GM04504 (cell line): ENCODE measurements around the gene CLN6.
"Not testable (repeated sequence)": the region's sequence is repeated elsewhere in the genome, so short reads cannot be mapped to it uniquely, and the experiment has no call there.

Experiments
- DNase-seq: peaks from one replicate; pipeline ENCODE4 v3.0.0-alpha.2; 2012; ENCODE audit warnings: low read depth

Gene CLN6

GRCh38 chr15:68256675-68257450, 27.3 kb upstream of the CLN6 start:
- DNase-seq = peak; percentile 71

GRCh38 chr15:68252925-68253534, 23.5 kb upstream of the CLN6 start:
- peak; percentile 48 for DNase-seq

- no peak for DNase-seq
Observed at GRCh38 chr15:68249058-68249713, 19.7 kb upstream of the CLN6 start.

- no peak for DNase-seq
Observed at GRCh38 chr15:68244235-68244634, 14.7 kb upstream of the CLN6 start.

- DNase-seq = no peak
Observed at GRCh38 chr15:68241088-68241935, 11.8 kb upstream of the CLN6 start.

- DNase-seq = no peak
Observed at GRCh38 chr15:68239025-68239424, 9.5 kb upstream of the CLN6 start.

- no peak for DNase-seq
Observed at GRCh38 chr15:68235022-68235421, 5.5 kb upstream of the CLN6 start.

- not testable (repeated sequence) for DNase-seq
Observed at GRCh38 chr15:68234520-68234919, 5.0 kb upstream of the CLN6 start.

GRCh38 chr15:68234060-68234459, 4.5 kb upstream of the CLN6 start:
- DNase-seq = no peak

GRCh38 chr15:68232937-68233336, 3.4 kb upstream of the CLN6 start:
- no peak for DNase-seq

GRCh38 chr15:68232449-68232848, 2.9 kb upstream of the CLN6 start:
- DNase-seq = no peak

GRCh38 chr15:68231102-68231818, 1.7 kb upstream of the CLN6 start:
- no peak for DNase-seq

- DNase-seq = no peak
Observed at GRCh38 chr15:68230157-68231100, 901 bp upstream of the CLN6 start.

GRCh38 chr15:68228971-68229385, 550 bp downstream of the CLN6 start:
- no peak for DNase-seq

GRCh38 chr15:68228143-68228970, 1.2 kb downstream of the CLN6 start:
- DNase-seq = no peak

GRCh38 chr15:68227643-68228142, 1.8 kb downstream of the CLN6 start:
- DNase-seq = no peak

- DNase-seq = not testable (repeated sequence)
Observed at GRCh38 chr15:68225442-68225841, 4.1 kb downstream of the CLN6 start.

GRCh38 chr15:68224546-68225250, 4.8 kb downstream of the CLN6 start:
- DNase-seq = no peak

GRCh38 chr15:68224108-68224507, 5.4 kb downstream of the CLN6 start:
- DNase-seq = no peak
